Neural progenitor cell (in vitro differentiated cells): Measurements from ENCODE around the gene MYOM1. TPM values are rescaled to one million over a fixed set of nuclear protein-coding genes. Genes with fewer than 3 reads are reported as not detected.

Source experiments
- DNase-seq: peaks from one replicate; pipeline ENCODE4 v3.0.0-alpha.2; 2016; ENCODE audit warnings: low spot score
- H2AFZ ChIP-seq: fragments of 200-600 bp; sonication (generic); replicated peaks from 2 replicates; pipeline ENCODE4 v1.6.1; 2016; ENCODE audit warnings: antibody characterized with exemption
- H3F3A ChIP-seq: fragments of 200-600 bp; sonication (generic); 2 replicates; pipeline ENCODE4 v1.6.1; 2016; ENCODE audit warnings: antibody characterized with exemption, low read depth
- H3K27ac ChIP-seq: fragments of 200-600 bp; sonication (generic); 2 replicates; pipeline ENCODE4 v1.5.1; 2016; ENCODE audit warnings: mild to moderate bottlenecking
- H3K27me3 ChIP-seq: fragments of 200-600 bp; sonication (generic); 2 replicates; pipeline ENCODE4 v1.6.1; 2016; ENCODE audit warnings: mild to moderate bottlenecking, moderate library complexity
- H3K36me3 ChIP-seq: fragments of 200-600 bp; sonication (generic); 2 replicates; pipeline ENCODE4 v1.5.1; 2016
- H3K4me1 ChIP-seq: fragments of 200-600 bp; sonication (generic); 2 replicates; pipeline ENCODE4 v1.6.1; 2016; ENCODE audit warnings: mixed run types
- H3K4me2 ChIP-seq: fragments of 200-600 bp; sonication (generic); 2 replicates; pipeline ENCODE4 v1.6.1; 2016
- H3K4me3 ChIP-seq: fragments of 200-600 bp; sonication (generic); 2 replicates; pipeline ENCODE4 v1.5.1; 2016
- H3K79me2 ChIP-seq: fragments of 200-600 bp; sonication (generic); 2 replicates; pipeline ENCODE4 v1.6.1; 2016; ENCODE audit warnings: low read depth
- H3K9ac ChIP-seq: fragments of 200-600 bp; sonication (generic); 2 replicates; pipeline ENCODE4 v1.6.1; 2016
- H3K9me3 ChIP-seq: fragments of 200-600 bp; sonication (generic); 2 replicates; pipeline ENCODE4 v1.5.1; 2016; ENCODE audit warnings: low read depth
- H4K20me1 ChIP-seq: fragments of 200-600 bp; sonication (generic); 2 replicates; pipeline ENCODE4 v1.6.1; 2016; ENCODE audit warnings: low read depth
- H3K27ac Mint-ChIP-seq: 3 replicates; pipeline ENCODE4 v1.8.0; 2021; ENCODE audit warnings: mixed read lengths
- H3K27me3 Mint-ChIP-seq: 2 replicates; pipeline ENCODE4 v1.8.0; 2022; ENCODE audit warnings: low read depth, mild to moderate bottlenecking, inconsistent platforms, moderate library complexity, mixed read lengths; ENCODE audit not compliant: insufficient read depth
- H3K36me3 Mint-ChIP-seq: 3 replicates; pipeline ENCODE4 v1.8.0; 2021; ENCODE audit warnings: mixed read lengths
- H3K4me1 Mint-ChIP-seq: 3 replicates; pipeline ENCODE4 v1.8.0; 2021; ENCODE audit warnings: mixed read lengths
- H3K4me3 Mint-ChIP-seq: 3 replicates; pipeline ENCODE4 v1.8.0; 2021; ENCODE audit warnings: mild to moderate bottlenecking, moderate library complexity, mixed read lengths
- H3K9me3 Mint-ChIP-seq: 3 replicates; pipeline ENCODE4 v1.8.0; 2020; ENCODE audit warnings: mixed read lengths
- EZH2 ChIP-seq: fragments of 200-600 bp; sonication (generic); IDR thresholded peaks from 2 replicates; pipeline ENCODE4 v1.6.1; 2017; ENCODE audit warnings: antibody characterized with exemption, mild to moderate bottlenecking, moderate library complexity
- EZH2phosphoT487 ChIP-seq: fragments of 200-600 bp; sonication (generic); IDR thresholded peaks from 2 replicates; pipeline ENCODE4 v1.6.1; 2017; ENCODE audit warnings: antibody characterized with exemption
- total RNA-seq: library from RNA; depleted of rRNA; stranded (reverse); fragments of >200 nt; gene quantifications from 2 replicates; pipeline ENCODE4 v1.2.3, GENCODE V29; 2015; ENCODE audit warnings: low replicate concordance
- TF ChIP-seq, protein P1 (sequence below): fragments of 200-600 bp; sonication (generic); IDR thresholded peaks from 2 replicates; pipeline ENCODE4 v1.5.1; 2017; ENCODE audit warnings: antibody characterized with exemption, mild to moderate bottlenecking

Gene MYOM1
- total RNA-seq, 1 donor from 2014 or later: 0.45 TPM

DNA sequence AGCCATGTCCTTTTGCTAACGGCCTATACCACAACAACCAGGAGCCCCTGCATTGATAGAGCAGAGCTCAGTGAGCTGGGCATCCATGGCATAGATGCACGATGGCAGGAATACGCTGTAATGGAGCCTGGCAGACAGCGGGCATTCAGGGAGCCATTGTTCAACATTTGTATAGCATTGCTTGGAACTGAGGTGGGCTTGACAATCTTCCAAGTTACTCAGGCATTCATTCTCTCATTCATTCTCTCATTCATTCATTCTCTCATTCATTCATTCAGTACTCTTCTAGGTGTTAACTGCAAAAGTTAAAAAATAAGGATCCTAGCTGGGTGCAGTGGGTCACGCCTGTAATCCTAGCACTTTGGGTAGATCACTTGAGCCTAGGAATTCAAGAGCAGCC lies 62.7 kb downstream of the MYOM1 start:
- TF ChIP-seq, protein P1, sequence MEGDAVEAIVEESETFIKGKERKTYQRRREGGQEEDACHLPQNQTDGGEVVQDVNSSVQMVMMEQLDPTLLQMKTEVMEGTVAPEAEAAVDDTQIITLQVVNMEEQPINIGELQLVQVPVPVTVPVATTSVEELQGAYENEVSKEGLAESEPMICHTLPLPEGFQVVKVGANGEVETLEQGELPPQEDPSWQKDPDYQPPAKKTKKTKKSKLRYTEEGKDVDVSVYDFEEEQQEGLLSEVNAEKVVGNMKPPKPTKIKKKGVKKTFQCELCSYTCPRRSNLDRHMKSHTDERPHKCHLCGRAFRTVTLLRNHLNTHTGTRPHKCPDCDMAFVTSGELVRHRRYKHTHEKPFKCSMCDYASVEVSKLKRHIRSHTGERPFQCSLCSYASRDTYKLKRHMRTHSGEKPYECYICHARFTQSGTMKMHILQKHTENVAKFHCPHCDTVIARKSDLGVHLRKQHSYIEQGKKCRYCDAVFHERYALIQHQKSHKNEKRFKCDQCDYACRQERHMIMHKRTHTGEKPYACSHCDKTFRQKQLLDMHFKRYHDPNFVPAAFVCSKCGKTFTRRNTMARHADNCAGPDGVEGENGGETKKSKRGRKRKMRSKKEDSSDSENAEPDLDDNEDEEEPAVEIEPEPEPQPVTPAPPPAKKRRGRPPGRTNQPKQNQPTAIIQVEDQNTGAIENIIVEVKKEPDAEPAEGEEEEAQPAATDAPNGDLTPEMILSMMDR: no peak
- TF ChIP-seq EZH2 (no peak), EZH2phosphoT487 (no peak)
- Histone ChIP-seq H3K4me3 (no peak overlapping the region), H3K27ac (no peak overlapping the region), H3K4me2 (no peak overlapping the region), H3K9ac (no peak overlapping the region), H2AFZ (no peak overlapping the region), H3K9me3 (no peaks in the 10 kb centered on the region), H3F3A (no peaks in the 10 kb centered on the region), H3K27me3 (no peaks in the 10 kb centered on the region), H4K20me1 (no peaks in the 10 kb centered on the region), H3K36me3 (no peaks in the 10 kb centered on the region), H3K79me2 (no peaks in the 10 kb centered on the region), H3K4me1 (no peaks in the 10 kb centered on the region)
- H3K27me3 Mint-ChIP-seq: peaks cover 3% of the 10 kb centered on the region
- H3K4me3 Mint-ChIP-seq: no peak overlapping the region
- H3K27ac Mint-ChIP-seq: no peak overlapping the region
- peaks cover 7% of the 10 kb centered on the region for H3K4me1 Mint-ChIP-seq
- DNase-seq: no peak
- H3K9me3 Mint-ChIP-seq: no peaks in the 10 kb centered on the region
- no peaks in the 10 kb centered on the region for H3K36me3 Mint-ChIP-seq

DNA sequence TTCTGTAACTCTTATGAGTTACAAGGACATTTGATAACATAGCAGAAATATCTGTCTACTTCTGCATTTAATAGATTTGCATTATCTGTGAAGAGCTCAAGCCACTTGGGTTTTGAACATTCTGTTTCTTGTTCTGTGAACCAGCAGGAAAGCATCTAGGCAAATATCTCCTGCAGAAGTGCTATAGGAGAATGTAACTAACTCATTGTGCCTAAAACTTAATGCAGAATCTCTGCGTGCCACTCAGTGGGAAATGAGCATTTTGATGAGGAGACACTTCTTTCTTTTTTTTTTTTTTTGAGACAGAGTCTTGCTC lies 63.5 kb downstream of the MYOM1 start:
- Histone ChIP-seq H3F3A (no peaks in the 10 kb centered on the region), H3K4me2 (no peak overlapping the region), H3K36me3 (no peaks in the 10 kb centered on the region), H3K9ac (no peak overlapping the region), H4K20me1 (no peaks in the 10 kb centered on the region), H3K9me3 (no peaks in the 10 kb centered on the region), H2AFZ (no peak overlapping the region), H3K4me3 (no peak overlapping the region), H3K79me2 (no peaks in the 10 kb centered on the region), H3K27ac (no peak overlapping the region), H3K27me3 (no peaks in the 10 kb centered on the region), H3K4me1 (no peaks in the 10 kb centered on the region)
- no peak overlapping the region for H3K4me3 Mint-ChIP-seq
- no peak for TF ChIP-seq EZH2phosphoT487
- TF ChIP-seq, protein P1: no peak
- no peak for TF ChIP-seq EZH2
- H3K27ac Mint-ChIP-seq: no peak overlapping the region
- DNase-seq: no peak
- peaks cover 7% of the 10 kb centered on the region for H3K4me1 Mint-ChIP-seq
- H3K9me3 Mint-ChIP-seq: no peaks in the 10 kb centered on the region
- peaks cover 3% of the 10 kb centered on the region for H3K27me3 Mint-ChIP-seq
- no peaks in the 10 kb centered on the region for H3K36me3 Mint-ChIP-seq

DNA sequence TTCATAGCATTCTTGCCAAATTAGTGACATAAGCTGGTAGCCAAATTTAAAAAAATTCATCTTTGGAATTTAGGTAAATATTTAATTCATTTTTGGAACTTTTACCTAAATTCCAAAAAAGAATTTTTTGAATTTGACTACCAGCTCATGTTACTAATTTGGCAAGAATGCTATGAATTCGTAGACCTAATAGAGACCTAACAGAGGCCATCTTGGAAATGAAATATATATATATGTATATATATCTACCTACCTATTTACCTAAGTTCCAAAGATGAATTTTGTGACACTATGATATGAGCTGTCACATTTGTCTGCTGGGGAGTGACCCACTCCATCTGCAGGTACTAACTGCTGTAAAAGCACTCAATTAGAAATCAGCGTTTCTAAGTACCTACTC lies 65.6 kb downstream of the MYOM1 start:
- no peak overlapping the region for H3K27ac Mint-ChIP-seq

More for the DNA sequence above, 65.6 kb downstream of the MYOM1 start:
- Histone ChIP-seq H3K4me1 (no peaks in the 10 kb centered on the region), H3K27ac (no peak overlapping the region), H3K4me2 (no peak overlapping the region), H3F3A (no peaks in the 10 kb centered on the region), H4K20me1 (no peaks in the 10 kb centered on the region), H3K79me2 (no peaks in the 10 kb centered on the region), H3K36me3 (no peaks in the 10 kb centered on the region), H2AFZ (no peak overlapping the region), H3K27me3 (no peaks in the 10 kb centered on the region), H3K9me3 (no peaks in the 10 kb centered on the region), H3K4me3 (no peak overlapping the region), H3K9ac (no peak overlapping the region)
- peaks cover 3% of the 10 kb centered on the region for H3K27me3 Mint-ChIP-seq
- H3K9me3 Mint-ChIP-seq: no peaks in the 10 kb centered on the region
- H3K4me3 Mint-ChIP-seq: no peak overlapping the region
- H3K4me1 Mint-ChIP-seq: peaks cover 7% of the 10 kb centered on the region
- no peak for DNase-seq
- TF ChIP-seq, protein P1: no peak
- TF ChIP-seq EZH2phosphoT487 (no peak), EZH2 (no peak)
- H3K36me3 Mint-ChIP-seq: no peaks in the 10 kb centered on the region
